Stimulated activated CD4-positive, alpha-beta T cell treated with anti-CD3 and anti-CD28 coated beads, Interleukin-2, amount 100 ng/mL, for 48 hours (primary cell): ENCODE data around the gene ZNF236.

Experiments
- DNase-seq, 2 donors: peaks; one replicate each; pipeline ENCODE4 v3.0.0-alpha.2; 2020

ZNF236 gene

DNA sequence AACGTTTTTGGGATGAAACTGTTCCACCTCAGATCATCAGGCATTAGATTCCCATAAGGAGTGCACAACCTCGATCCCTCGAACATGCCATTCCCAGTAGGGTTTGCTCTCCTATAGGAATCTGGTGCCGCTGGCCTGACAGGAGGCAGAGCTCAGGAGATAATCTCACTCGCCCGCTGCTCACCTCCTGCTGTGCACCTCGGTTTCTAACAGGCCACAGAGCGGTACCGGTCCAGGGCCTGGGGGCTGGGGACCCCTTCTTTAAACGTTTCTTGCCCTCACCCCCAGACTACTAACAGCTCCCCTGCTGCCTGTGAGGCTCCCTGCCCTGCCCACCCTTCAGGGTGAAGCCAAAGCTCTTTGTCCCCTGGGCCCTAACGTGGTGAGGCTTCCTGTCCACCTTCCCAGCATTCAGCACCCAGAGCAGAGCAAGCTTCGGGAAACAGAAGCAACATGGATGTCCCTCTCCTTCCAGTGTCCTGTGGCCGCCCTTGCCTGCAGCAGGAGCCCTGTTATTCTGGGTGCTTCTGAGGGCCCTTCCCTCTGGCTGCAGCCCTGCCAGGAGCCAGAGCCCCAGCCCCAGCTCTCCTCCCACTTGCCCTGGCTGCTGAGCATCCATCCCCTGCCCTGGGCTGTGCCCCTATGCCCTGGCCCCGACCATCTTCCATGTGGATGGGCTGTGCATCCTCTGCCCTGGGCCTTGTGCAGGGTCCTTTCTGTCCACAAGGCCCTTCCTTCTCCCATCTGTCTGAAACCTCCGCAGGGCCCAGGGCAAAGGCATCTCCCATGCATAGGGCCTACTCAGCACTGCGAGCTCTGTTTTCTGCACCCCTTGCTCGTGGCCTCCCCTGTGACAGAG lies 170.1 kb downstream of the ZNF236 start:
- DNase-seq, result no peak

DNA sequence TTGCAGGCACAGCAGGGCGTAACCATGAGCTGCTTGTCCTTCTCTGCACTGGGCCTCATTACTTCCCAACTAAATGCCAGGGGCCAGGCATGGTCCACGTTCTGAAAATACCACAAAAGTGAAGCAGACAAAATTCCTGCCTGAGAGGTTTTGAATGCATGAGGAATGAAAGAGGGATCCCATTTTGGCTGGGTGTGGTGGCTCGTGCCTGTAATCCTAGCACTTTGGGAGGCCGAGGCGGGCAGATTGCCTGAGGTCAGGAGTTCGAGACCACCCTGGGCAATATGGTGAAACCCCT lies 170.7 kb downstream of the ZNF236 start:
- DNase-seq, result no peak

DNA sequence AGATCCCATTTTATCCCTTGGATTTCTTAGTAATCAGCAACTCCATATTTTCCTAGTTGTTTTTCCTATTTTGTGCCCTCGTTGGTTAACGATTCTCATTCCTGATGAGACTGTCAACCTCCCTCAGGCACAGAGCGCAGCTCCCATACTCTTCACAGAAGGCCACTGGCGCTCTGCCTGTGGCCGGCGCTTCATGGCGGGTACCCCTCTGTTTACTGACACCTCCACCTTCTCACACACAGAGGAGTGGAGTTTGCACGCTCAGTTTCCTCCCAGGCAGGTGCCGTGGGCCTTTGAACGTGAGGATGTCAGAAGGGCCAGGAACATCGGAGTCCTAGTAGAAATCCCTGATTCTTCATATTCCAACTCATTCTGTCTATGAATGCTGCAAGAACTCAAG lies 171.2 kb downstream of the ZNF236 start:
- DNase-seq, result no peak

DNA sequence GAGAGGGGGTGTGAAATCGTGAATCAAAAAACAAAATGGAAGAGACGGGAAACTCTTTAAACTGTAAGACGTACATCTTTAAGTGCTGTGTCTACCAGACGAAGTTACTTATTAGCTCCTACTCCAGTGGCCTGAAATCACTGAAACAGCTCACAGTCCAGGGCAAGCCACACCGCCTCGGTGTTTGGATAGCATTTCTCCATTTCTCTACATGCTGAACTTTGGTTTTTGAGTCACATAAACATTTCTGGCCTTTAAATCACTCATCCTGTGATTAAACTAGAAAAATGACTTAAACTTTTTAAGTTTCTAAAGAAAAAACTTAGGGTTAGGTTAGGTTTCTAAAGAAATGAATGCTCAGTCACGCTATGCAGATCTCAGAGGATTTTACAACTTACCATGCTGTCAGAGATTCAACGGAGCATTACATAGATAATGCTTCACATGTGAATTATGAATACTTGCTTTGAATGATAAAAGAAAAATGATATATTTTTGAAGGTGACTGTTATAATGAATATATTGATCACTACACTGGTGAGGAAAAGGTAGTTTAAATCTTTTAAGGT lies 171.8 kb downstream of the ZNF236 start:
- no peak for DNase-seq

DNA sequence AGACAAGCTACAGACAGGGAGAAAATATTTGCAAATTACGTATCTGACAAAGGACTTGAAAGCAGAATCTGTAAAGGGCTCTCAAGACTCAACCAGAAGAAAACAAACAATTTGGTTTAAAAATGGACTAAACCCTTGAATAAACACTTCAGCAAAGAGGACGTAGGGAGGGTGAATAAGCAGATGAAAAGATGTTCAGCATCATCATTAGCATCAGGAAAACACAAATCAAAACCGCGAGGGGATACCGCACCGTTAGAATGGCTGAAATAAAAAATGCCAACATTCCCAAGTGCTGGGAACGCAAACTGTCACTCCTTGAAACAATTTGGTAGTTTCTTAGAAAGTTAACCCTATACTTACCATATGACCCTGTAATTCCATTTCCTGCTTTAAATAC lies 173.5 kb downstream of the ZNF236 start:
- no peak for DNase-seq

DNA sequence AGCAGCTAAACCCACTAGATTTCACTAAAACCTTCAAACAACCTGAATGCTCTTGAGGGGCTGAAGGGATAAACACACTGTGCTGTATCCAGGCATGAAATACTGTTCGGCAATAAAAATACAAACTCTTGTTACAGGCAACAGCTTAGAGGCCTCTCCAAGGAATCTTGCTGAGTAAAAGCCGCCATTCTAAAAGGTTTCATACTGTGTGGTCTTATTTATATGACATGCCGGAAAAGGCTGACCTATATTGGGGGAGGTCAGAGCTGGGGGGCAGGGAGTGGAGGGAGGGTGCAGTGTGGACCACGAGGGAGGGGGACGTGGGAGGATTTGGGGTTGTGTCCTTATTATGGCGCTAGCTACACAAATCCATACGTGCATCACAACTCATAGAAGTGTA lies 174.1 kb downstream of the ZNF236 start:
- DNase-seq, result no peak

DNA sequence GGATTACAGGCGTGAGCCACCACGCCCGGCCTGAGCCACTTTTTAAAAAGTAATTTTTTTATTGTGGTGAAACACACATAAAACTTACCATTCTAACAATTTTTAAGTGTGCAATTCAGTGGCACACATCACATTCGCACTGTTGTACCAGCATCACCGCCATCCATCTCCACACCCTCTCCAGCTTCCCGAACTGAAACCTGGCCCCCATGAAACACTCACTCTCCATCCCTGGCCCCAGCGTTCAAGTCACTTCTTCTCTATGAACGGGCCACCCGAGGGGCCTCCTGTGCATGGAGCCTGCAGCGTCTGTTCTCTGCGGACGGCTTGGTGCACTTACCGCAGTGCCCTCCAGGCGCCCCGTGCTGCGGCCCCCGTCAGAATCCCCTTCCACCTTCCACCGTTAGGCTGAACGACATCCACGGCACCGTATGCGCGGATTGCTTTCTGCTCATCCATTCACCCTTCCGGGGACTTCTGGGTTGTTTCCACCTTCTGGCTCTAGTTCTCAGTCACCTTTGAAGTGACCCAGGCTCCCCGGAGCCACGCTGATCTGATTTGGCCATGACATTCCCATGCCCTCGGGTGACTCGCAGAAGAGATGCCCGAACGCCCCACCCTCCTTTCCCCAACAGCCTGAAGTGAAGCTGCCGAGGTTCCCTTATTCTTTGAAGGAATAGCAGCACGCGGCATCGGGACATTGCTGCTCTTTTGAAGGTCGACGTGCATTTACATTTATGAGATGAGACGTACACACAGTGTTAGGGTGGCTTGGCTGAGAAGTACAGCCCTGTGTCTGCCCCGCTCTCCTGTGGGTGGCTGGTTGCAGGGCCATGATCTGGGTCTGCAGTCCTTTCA lies 175.8 kb downstream of the ZNF236 start:
- DNase-seq, result no peak

DNA sequence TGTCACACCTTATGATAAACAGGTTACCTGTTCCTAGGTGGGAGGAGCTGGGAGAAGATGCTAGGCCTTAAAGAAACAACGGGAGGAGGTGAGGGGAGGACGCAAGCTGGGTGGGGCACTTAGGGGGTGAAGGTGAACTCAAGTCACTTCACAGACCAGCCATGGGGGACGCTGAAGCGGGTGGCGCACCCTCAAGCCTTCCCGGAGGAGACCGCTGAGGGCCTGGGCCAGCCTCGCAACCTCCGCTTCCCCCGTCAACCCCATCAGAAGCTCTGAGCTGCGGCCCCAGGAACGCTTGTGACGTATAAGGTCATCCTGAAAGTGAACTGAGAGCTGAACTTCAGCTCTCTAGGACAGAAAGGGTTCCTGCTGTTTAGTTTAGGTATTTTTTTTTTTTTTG lies 176.7 kb downstream of the ZNF236 start:
- no peak for DNase-seq

DNA sequence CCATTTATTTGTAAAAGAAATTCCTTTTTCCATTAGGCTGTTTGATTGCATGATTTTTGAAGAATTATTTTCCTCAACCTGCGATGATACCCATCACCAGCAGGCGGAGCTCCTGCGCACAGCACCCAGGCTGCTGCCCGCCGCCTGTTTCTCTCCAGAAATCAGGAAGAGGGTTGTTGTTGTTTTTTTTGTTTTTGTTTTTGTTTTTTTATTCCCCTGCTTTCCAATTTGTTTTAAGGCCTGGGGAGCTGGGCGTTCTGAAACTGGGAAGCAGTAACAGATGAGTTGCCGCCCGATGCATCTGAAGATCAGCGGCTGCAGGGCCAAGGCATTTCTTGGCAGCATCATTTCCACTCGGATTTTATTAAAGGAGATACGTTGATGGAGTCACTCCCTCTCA lies 178.2 kb downstream of the ZNF236 start:
- peak; percentile 39 to 58 for DNase-seq

DNA sequence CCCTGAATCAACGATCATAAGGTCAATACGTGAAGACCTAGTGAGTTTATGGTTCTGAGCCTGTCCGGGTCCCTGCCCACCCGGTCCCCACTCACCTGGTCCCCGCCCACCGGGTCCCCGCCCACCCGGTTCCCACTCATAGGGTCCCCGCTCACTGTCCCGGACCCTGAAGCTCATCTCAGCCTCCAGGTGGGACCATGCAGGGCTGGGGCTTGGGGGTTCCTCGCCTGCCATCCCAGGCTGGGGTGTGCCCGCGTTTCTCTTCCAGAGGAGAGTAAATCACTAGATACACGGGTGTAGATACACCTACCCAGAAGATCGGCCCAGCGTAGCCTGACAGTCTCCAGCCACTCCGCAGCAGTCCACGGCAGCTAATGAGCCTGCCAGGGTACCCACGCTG lies 178.7 kb downstream of the ZNF236 start:
- DNase-seq, result no peak

DNA sequence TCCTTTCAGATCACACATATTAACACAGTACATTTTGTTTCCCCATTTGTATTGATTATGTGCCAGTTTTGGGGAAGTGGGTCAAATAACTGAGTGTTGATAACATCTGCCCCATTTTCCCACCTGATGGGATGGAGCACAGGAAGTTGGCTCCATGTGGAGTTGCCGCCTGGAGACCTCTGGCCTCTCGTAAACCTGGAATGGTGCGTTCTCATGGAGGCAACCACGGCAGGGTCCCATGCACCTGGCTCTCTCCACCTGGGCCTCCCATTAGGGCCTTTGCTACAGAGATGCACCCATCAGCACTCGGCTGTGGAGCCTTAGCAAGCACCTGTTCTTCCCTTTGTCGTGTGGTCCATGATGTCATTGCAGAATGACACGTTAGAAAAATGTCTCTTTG lies 179.6 kb downstream of the ZNF236 start:
- DNase-seq, result no peak

DNA sequence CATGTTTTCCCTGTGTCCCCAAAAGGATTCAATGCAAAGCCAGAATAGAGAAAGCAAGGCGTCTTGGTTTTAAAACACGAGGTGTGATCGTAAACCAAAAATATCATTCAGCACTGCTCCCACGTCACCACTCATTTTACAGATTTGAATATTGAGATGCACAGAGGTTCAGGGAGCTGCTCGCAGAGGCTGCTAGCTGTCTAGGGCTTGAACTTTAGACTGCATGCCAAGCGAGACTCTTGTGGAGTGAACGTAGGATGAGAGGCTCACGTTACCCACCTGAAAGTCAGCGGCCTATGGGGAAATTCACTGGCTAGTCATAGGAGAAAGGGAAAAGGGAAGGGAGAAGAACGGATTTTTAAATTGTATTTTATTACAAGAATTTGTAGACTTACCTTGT lies 180.1 kb downstream of the ZNF236 start:
- no peak for DNase-seq

DNA sequence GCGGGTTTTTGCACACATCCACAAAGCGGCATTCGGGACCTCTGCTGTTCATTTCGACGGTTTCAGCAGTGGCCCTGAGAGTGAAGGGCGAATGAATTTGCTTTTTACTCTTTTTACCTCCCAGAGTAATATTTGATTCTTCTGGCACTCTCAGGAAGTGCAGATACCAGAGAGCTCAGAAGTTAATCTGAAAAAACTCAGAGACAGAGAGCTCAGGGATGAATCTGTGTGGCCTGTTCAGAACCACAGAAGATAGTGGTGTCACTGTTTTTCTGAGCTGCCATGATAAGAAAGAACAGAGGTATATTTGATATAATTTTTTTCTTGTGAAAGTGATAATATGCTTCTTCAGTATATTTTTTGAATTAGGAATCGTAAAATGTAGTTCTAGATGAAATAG lies 181.0 kb downstream of the ZNF236 start:
- no peak for DNase-seq

DNA sequence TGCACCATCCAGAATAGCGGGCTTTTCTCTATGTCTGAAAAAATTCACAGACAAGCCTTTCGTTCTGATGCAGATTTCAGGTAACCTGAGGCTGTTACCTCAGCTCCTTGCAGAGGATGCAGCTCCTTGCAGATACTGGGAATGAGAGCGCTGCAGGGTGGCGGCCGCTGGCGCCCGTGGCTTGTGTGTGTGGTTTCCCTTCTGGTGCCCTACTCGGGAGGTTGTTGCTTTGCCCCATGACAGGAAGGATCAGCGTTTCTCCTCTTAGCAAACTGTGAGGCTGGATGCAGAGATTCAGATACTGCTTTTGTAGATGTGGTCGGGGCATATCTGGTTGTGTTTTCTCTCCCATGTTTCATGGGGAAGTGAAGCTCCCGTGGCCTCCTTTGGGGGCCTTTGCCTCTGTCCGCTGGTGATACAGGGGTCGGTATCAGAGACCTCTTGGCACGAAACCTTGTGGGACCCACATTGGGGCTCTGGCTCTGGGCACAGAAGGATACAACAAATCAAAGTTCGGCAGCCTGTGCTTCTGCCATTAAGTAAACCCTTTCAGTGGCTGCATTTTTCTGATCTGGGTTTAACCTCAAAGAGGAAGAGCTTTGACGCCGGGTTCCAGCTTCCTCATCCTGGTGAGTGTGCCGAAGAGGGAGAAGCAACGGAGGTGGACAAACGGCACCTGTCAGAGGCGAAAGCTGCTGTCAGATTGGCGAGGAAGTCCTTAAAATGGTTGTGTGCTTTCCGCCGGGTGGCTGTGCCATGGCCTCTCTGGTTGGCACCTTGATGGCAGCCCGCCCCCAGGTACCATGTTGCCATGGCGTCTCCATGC lies 182.4 kb downstream of the ZNF236 start:
- DNase-seq, result no peak

DNA sequence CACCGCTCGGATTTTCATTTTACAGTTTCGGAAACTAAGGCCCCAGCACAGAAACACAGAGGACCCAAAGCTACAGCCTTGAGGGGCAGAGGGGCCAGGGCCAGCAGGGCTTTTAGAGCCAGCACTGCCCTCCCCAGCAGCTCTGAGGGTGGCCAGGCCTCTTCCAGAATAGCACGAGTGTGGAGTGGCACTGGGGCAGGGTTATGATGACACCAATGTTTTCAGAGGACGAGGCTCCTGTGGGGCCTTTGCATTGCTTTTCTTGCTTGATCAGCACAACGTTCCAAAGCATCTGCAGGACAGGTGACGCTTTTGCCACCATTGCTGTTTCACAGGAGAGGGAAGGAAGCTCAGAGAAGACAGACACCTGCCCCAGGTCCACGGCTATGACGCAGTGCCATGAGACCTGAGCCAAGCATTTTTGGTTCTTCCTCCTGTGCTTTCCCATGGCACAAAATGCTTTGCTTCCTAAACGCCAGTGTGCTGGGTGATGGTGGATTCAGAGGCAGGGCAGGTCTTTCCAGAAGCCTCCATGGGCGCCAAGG lies 183.4 kb downstream of the ZNF236 start:
- DNase-seq, result no peak

DNA sequence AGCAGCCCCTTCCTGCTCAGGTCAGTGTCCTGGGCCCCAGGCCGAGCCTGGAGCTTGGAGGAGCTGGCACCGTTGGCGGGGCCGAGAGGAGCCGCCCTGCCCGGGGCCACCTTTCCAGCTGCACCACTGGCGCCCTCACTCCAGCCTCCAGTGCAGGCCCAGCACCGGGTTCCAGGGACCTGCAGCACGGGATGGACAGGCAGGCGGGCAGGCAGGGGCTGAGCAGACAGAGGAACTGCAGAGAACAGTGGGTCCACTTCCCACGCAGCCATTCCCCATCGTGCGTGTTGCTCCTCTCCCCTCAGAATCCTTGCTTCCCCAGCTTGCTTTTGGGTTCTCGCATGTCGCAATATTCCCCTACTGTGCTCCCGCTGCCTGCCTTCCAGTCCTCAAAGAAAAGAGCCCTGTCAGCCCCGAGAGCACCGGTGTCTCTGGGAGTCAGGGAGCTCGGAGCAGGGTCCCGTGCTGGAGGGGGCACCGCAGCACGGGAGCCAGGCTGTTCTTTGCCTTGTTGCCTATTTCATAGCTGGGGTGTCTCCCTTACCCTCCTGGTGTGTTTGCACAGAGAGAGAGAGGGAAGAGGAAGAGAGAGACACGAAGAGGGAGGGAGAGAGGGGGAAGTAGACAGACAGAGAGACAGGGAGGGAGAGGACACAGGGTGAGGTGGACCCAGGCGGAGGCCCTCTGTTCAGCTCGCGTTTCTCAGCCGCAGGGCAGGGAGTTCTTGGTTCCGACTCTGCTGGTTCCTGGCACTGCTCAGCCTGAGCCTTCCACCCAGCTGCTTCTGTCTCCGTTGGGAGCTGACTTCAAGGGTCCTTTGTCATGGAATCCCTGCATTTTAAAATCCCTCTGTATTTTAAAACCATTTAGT lies 184.2 kb downstream of the ZNF236 start:
- no peak for DNase-seq

DNA sequence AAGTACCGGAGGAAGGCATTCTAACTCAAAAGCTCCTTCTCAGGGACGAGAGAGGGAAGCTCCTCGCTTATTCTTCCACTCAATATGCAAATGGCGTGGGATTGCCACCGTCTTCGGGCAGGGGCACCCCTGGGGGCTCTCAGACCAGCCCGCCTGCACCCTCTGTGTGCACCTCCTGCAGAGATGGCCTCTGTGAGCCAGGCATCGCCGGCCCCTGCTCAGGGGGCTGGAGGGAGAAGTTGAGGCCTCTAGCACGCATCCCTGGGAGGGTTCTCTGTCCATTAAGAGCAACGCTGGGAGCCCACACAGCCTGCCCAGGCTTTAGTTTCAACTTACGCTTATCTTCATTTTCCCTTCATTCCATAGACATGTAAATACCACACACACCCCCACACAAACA lies 184.9 kb downstream of the ZNF236 start:
- DNase-seq, result no peak

DNA sequence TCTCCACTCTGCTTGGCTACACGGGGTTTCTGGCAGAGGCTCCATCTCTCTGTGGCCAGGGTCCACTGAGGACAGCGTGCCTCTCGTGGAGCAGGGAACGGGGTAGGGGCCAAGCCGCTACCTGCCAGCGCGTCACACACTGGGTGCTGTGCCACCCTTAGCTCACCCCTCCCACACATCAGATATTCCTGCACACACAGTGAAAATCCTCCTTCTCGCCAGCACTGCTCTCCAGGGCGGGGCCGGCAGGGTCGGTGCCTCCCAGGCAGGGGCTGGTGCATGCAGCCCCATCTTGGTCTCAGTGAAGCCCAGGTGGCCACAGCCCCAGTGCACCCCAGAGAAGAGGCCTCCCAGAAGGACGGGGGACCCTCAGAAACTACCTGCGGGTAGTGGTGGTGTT lies 185.6 kb downstream of the ZNF236 start:
- DNase-seq, result no peak

DNA sequence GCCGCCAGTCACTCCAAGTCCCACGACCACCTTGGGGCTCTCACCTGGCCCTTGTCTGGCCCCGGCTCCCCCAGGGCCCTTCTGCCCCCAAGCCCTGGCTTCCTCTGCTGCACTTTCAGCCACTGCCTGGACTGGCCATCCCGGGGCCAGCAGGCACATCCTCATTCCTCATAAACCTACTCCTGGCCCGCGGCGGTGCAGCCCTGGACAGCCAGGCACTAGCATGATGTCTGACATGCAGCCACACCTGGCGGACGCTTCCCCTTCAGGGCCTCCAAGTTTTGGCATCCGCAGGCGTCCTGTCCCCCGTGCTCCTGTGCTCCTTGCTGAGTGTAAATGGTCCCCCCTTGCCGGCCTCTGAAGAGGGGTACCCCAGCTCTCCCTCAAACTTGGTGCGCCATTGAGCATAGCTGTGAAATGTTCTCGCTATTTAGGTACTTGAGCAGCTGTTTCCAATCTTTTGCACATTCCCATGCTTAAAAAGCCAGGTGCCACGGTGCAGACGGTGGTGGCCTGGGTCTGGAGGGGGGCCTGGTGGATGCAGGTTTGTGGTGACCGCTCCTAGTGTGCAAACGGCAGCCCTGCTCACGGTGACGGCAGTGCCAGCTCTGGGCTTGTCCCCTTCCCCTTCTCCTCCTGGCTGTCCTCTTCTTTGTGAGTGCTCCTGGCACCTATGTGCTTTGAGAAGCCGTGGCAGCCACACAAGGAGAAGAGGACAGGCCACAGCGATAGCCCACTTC lies 186.4 kb downstream of the ZNF236 start:
- DNase-seq, result no peak

DNA sequence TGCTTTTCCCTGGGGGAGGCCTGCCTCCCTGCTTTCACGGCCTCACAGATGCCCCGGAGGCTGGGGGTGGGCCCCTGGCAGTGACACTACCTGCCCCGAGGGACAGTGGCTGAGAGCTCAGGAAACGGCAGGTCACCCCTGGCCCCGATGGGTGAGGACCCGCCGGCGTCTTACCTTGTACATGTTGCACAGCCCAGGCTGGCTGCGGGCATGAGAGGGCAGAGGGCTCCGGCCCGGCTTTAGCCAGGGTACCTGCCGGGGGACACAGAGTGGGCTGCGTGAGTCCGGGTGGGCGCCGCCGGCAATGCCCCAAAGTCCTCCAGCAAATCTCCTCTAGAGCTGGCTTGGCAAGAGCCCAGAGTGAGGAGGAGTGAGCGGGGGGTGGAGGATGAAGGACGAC lies 187.3 kb downstream of the ZNF236 start:
- DNase-seq, result no peak

DNA sequence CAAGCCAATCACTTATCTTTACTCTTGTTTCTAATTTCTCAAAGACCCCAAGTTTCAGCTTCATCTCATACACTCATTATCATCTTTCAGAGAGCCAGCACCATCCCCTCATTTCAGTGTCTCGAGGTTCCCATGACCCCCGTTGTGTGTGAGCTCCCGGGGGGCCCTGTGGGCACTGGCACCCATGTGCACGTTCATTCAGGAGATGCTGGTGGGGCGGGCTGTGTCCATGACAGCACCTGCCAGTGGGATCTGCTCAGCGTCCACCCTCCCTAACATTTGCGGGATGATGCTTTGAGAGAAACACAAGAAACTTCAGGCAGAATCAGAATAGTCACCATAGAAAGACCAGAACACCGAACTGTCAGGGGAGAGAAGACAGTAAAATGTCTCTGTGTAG lies 189.8 kb downstream of the ZNF236 start:
- DNase-seq, result no peak
